Central memory CD8-positive, alpha-beta T cell (primary cell): Measurements from ENCODE around the gene KCTD3.

ENCODE experiments used
- ATAC-seq: fragments of 150-1000 bp; cut with Tn5 transposase; replicated peaks from 2 replicates; pipeline ENCODE4 v1.10.0; 2022; ENCODE audit warnings: mild to moderate bottlenecking, moderate FRiP score, moderate number of reproducible peaks; ENCODE audit not compliant: poor library complexity, severe bottlenecking; ENCODE audit errors: extremely low read depth
- DNase-seq, 2 donors: peaks; one replicate each; pipeline ENCODE4 v3.0.0; 2021; ENCODE audit warnings: low spot score in 2 of 2
- H3K27ac Mint-ChIP-seq: one replicate; pipeline ENCODE4 v1.8.0; 2022; ENCODE audit warnings: low read depth, mild to moderate bottlenecking, moderate library complexity, mixed read lengths
- H3K27me3 Mint-ChIP-seq: one replicate; pipeline ENCODE4 v1.8.0; 2022; ENCODE audit warnings: mixed read lengths
- H3K36me3 Mint-ChIP-seq: one replicate; pipeline ENCODE4 v1.8.0; 2022; ENCODE audit warnings: mild to moderate bottlenecking, moderate library complexity, mixed read lengths; ENCODE audit not compliant: insufficient read depth
- H3K4me1 Mint-ChIP-seq: one replicate; pipeline ENCODE4 v1.8.0; 2022; ENCODE audit warnings: mixed read lengths
- H3K4me3 Mint-ChIP-seq: one replicate; pipeline ENCODE4 v1.8.0; 2022; ENCODE audit warnings: mild to moderate bottlenecking, moderate library complexity, mixed read lengths
- H3K9me3 Mint-ChIP-seq: one replicate; pipeline ENCODE4 v1.8.0; 2022; ENCODE audit warnings: mixed read lengths

The KCTD3 gene

GRCh38 chr1:215568299-215568692, 1.2 kb downstream of the KCTD3 start:
- Mint-ChIP-seq H3K9me3 (no peaks in the 10 kb centered on the region), H3K4me3 (peak overlapping the region; percentile 84), H3K27me3 (peaks cover 19% of the 10 kb centered on the region), H3K4me1 (peaks cover 22% of the 10 kb centered on the region), H3K27ac (no peak overlapping the region), H3K36me3 (no peaks in the 10 kb centered on the region)
- ATAC-seq (no peak), DNase-seq (no peak)

GRCh38 chr1:215569986-215570824, 3.1 kb downstream of the KCTD3 start:
- Mint-ChIP-seq H3K9me3 (no peaks in the 10 kb centered on the region), H3K4me1 (peaks cover 22% of the 10 kb centered on the region), H3K36me3 (no peaks in the 10 kb centered on the region), H3K27ac (no peak overlapping the region), H3K4me3 (no peak overlapping the region), H3K27me3 (peaks cover 19% of the 10 kb centered on the region)
- no peak for ATAC-seq
- DNase-seq = no peak

- no peak overlapping the region for H3K27ac Mint-ChIP-seq
- no peaks in the 10 kb centered on the region for H3K4me1 Mint-ChIP-seq
- H3K4me3 Mint-ChIP-seq = no peak overlapping the region
- DNase-seq (no peak), ATAC-seq (no peak)
- no peaks in the 10 kb centered on the region for H3K27me3 Mint-ChIP-seq
- peaks cover 5% of the 10 kb centered on the region for H3K9me3 Mint-ChIP-seq
- peaks cover 5% of the 10 kb centered on the region for H3K36me3 Mint-ChIP-seq
Observed at GRCh38 chr1:215581896-215582295, 14.8 kb downstream of the KCTD3 start.

- Mint-ChIP-seq H3K27ac (no peak overlapping the region), H3K9me3 (peaks cover 5% of the 10 kb centered on the region), H3K36me3 (peaks cover 5% of the 10 kb centered on the region), H3K27me3 (no peaks in the 10 kb centered on the region), H3K4me1 (no peaks in the 10 kb centered on the region), H3K4me3 (no peak overlapping the region)
- ATAC-seq (no peak), DNase-seq (no peak)
Observed at GRCh38 chr1:215583185-215583749, 16.2 kb downstream of the KCTD3 start.

- DNase-seq (no peak), ATAC-seq (no peak)
- Mint-ChIP-seq H3K9me3 (peaks cover 5% of the 10 kb centered on the region), H3K27me3 (no peaks in the 10 kb centered on the region), H3K36me3 (peaks cover 2% of the 10 kb centered on the region), H3K4me1 (no peaks in the 10 kb centered on the region), H3K4me3 (no peak overlapping the region), H3K27ac (no peak overlapping the region)
Observed at GRCh38 chr1:215584389-215584788, 17.3 kb downstream of the KCTD3 start.

DNA sequence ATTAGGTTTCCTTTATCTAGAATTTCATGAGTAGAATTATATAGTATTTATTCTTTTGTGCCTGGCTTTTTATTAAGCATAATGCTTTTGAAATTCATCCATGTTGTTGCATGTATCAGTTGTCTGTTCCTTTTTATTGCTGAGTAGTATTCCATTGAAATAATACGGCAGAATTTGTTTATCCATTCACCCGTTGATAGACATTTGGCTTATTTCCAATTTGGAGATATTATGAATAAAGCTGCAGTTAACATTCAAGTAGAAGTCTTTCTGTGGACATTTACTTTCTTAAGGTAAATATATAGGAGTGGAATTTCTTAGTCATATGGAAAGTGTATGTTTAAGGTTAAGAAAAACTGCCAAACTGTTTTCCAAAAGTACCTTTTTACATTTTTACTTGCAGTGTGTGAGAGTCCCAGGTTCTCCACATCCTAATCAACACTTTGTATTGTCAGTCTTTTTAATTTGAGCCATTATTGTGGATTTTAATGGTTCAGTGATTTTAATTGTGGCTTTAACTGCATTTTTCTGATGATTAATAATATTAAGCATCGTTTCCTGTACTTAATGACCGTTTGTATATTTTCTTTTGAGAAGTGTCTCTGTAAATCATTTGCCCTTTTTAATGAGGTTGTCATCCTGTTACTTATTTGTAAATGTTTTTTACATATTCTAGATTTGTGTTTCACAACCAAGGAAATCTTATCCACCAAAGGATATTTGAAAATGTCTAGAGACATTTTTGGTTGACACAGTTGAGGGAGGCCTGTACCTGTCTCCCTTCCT, 22.7 kb downstream of the KCTD3 start:
- ATAC-seq (no peak), DNase-seq (no peak)
- Mint-ChIP-seq H3K9me3 (peaks cover 9% of the 10 kb centered on the region), H3K27ac (no peak overlapping the region), H3K27me3 (no peaks in the 10 kb centered on the region), H3K4me1 (no peaks in the 10 kb centered on the region), H3K36me3 (peaks cover 2% of the 10 kb centered on the region), H3K4me3 (no peak overlapping the region)

GRCh38 chr1:215590779-215591491, 23.8 kb downstream of the KCTD3 start:
- no peaks in the 10 kb centered on the region for H3K27me3 Mint-ChIP-seq
- H3K4me1 Mint-ChIP-seq = no peaks in the 10 kb centered on the region
- H3K36me3 Mint-ChIP-seq = peaks cover 2% of the 10 kb centered on the region
- no peak overlapping the region for H3K27ac Mint-ChIP-seq
- no peak for ATAC-seq
- no peak overlapping the region for H3K4me3 Mint-ChIP-seq
- peaks cover 6% of the 10 kb centered on the region for H3K9me3 Mint-ChIP-seq
- DNase-seq = no peak

- no peak for ATAC-seq
- no peak overlapping the region for H3K27ac Mint-ChIP-seq
- no peaks in the 10 kb centered on the region for H3K27me3 Mint-ChIP-seq
- H3K9me3 Mint-ChIP-seq = peaks cover 12% of the 10 kb centered on the region
- H3K36me3 Mint-ChIP-seq = peaks cover under 1% of the 10 kb centered on the region
- H3K4me1 Mint-ChIP-seq = no peaks in the 10 kb centered on the region
- DNase-seq = no peak
- H3K4me3 Mint-ChIP-seq = no peak overlapping the region
Observed at GRCh38 chr1:215594640-215595039, 27.5 kb downstream of the KCTD3 start.

DNA sequence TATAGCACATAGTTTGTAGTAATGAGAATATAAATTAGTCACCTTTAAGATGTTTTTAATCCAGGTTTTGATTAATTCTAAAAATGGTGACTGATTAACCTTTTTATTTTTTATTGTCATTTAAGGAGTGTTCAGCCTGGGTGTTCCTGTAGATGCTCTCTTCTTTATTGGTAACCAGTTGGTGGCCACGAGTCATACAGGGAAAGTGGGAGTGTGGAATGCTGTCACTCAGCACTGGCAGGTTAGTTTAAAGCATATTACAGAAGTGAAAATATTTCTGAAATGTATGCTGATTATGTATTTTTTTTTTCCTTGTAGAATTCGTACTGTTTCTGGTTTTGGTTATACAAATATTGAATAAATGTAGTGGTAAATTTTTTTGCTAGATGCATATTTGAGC, 28.1 kb downstream of the KCTD3 start:
- no peaks in the 10 kb centered on the region for H3K27me3 Mint-ChIP-seq
- H3K27ac Mint-ChIP-seq = no peak overlapping the region
- H3K36me3 Mint-ChIP-seq = no peaks in the 10 kb centered on the region
- no peak overlapping the region for H3K4me3 Mint-ChIP-seq
- DNase-seq (no peak), ATAC-seq (no peak)
- H3K9me3 Mint-ChIP-seq = peaks cover 11% of the 10 kb centered on the region
- H3K4me1 Mint-ChIP-seq = no peaks in the 10 kb centered on the region

DNA sequence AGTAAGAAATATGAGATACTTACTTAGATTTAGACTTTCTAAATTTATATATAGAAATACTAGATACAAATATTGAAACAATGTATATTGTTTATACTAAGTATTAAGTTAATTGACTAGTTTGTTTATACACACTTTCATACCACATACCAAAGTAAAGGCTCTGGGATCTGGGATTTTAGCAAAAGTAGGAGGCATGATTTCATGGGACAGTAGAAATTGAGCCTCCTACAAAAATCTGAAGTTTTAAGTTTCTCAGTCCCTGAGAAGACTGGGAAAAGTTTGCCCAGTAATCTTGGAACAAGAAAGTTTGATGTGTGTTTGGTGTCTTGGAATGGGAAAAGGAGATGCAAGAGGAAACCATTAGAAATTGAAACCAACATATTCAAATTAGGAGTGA, 30.9 kb downstream of the KCTD3 start:
- no peak overlapping the region for H3K4me3 Mint-ChIP-seq
- no peak for DNase-seq
- peaks cover 7% of the 10 kb centered on the region for H3K9me3 Mint-ChIP-seq
- no peaks in the 10 kb centered on the region for H3K36me3 Mint-ChIP-seq
- no peak overlapping the region for H3K27ac Mint-ChIP-seq
- H3K27me3 Mint-ChIP-seq = no peaks in the 10 kb centered on the region
- H3K4me1 Mint-ChIP-seq = no peaks in the 10 kb centered on the region
- ATAC-seq = no peak

GRCh38 chr1:215599418-215600074, 32.4 kb downstream of the KCTD3 start:
- Mint-ChIP-seq H3K4me1 (no peaks in the 10 kb centered on the region), H3K9me3 (peaks cover 7% of the 10 kb centered on the region), H3K27me3 (no peaks in the 10 kb centered on the region), H3K4me3 (no peak overlapping the region), H3K27ac (no peak overlapping the region), H3K36me3 (no peaks in the 10 kb centered on the region)
- ATAC-seq (no peak), DNase-seq (no peak)

DNA sequence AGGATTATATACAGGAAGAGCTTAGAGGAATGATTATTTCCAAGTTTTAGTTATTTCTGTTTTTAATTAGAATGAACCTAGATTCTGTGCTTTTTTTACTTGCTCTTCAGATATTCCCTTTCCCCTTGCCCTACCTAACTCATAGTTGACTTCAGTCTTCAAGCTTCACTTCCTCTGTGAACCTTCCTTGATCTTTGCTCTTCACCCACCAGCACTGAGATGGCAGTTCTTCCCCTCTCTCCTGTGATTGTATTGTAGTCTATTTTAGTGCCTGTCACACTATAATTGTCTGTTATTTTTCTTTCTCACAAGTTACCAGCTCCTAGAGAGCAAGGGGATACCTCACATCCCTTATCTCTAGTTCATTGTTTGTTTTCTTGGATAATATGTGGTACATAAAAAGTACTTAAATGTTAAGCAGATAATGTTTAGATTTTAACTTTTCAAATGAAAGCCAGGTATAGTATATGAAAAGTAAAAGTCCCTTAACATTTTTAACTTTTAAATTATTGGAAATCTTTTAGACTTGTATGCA, 33.2 kb downstream of the KCTD3 start:
- Mint-ChIP-seq H3K9me3 (peaks cover 7% of the 10 kb centered on the region), H3K27ac (no peak overlapping the region), H3K36me3 (no peaks in the 10 kb centered on the region), H3K4me1 (no peaks in the 10 kb centered on the region), H3K4me3 (no peak overlapping the region), H3K27me3 (no peaks in the 10 kb centered on the region)
- ATAC-seq (no peak), DNase-seq (no peak)
